Neural cell (in vitro differentiated cells): Measurements from ENCODE around the gene ZDHHC21. TPM values are rescaled to one million over a fixed set of nuclear protein-coding genes. Genes with fewer than 3 reads are reported as not detected.

ENCODE experiments used
- H2AFZ ChIP-seq: fragments of 200-600, 300-800 bp; sonication (generic), shearing (Covaris generic); 2 replicates; pipeline ENCODE4 v1.6.0; 2014; ENCODE audit warnings: low read depth, mild to moderate bottlenecking, antibody characterized with exemption, low read length, moderate library complexity
- H3F3A ChIP-seq: fragments of 200-600 bp; shearing (Covaris generic); 2 replicates; pipeline ENCODE4 v1.6.1; 2016; ENCODE audit warnings: mild to moderate bottlenecking, moderate library complexity, mixed read lengths, antibody characterized with exemption, low read length; ENCODE audit not compliant: insufficient read depth, poor library complexity, severe bottlenecking
- H3K27ac ChIP-seq: fragments of 200-600, 300-800 bp; sonication (generic), shearing (Covaris generic); 2 replicates; pipeline ENCODE4 v1.5.1; 2014; ENCODE audit warnings: mild to moderate bottlenecking, low read length, moderate library complexity
- H3K27me3 ChIP-seq: fragments of 300-800, 200-600 bp; sonication (generic), shearing (Covaris generic); 2 replicates; pipeline ENCODE4 v1.6.0; 2014; ENCODE audit warnings: mild to moderate bottlenecking, low read depth, low read length, moderate library complexity; ENCODE audit not compliant: insufficient read depth
- H3K36me3 ChIP-seq: fragments of 300-800, 200-600 bp; sonication (generic), shearing (Covaris generic); 2 replicates; pipeline ENCODE4 v1.5.1; 2014; ENCODE audit warnings: mild to moderate bottlenecking, antibody characterized with exemption, low read length, moderate library complexity; ENCODE audit not compliant: insufficient read depth
- H3K4me2 ChIP-seq: fragments of 300-800, 200-600 bp; sonication (generic), shearing (Covaris generic); 2 replicates; pipeline ENCODE4 v1.6.0; 2014; ENCODE audit warnings: mild to moderate bottlenecking, low read length
- H3K4me3 ChIP-seq: fragments of 300-800, 200-600 bp; sonication (generic), shearing (Covaris generic); 2 replicates; pipeline ENCODE4 v1.5.1; 2014; ENCODE audit warnings: mild to moderate bottlenecking, low read length, moderate library complexity
- H3K79me2 ChIP-seq: fragments of 200-600 bp; shearing (Covaris generic); replicated peaks from 2 replicates; pipeline ENCODE4 v1.6.0; 2014; ENCODE audit warnings: mild to moderate bottlenecking, low read length, moderate library complexity; ENCODE audit not compliant: insufficient read depth
- H3K9ac ChIP-seq: fragments of 300-800, 200-600 bp; sonication (generic), shearing (Covaris generic); 2 replicates; pipeline ENCODE4 v1.6.1; 2016; ENCODE audit warnings: mild to moderate bottlenecking, low read length, mixed read lengths
- H3K9me2 ChIP-seq: fragments of 200-600 bp; shearing (Covaris generic); 2 replicates; pipeline ENCODE4 v1.6.1; 2016; ENCODE audit warnings: mild to moderate bottlenecking, low read length, mixed read lengths; ENCODE audit not compliant: insufficient read depth
- H3K9me3 ChIP-seq: fragments of 200-600, 300-800 bp; sonication (generic), shearing (Covaris generic); 2 replicates; pipeline ENCODE4 v1.6.1; 2016; ENCODE audit warnings: mild to moderate bottlenecking, mixed run types, low read length, moderate library complexity, mixed read lengths
- H4K20me1 ChIP-seq: fragments of 200-600 bp; shearing (Covaris generic); 2 replicates; pipeline ENCODE4 v1.6.1; 2016; ENCODE audit warnings: mild to moderate bottlenecking, mixed run types; ENCODE audit not compliant: insufficient read depth
- EP300 ChIP-seq: fragments of 450-650 bp; conservative IDR thresholded peaks from 2 replicates; pipeline ENCODE4 v1.6.1; 2014; ENCODE audit warnings: antibody characterized with exemption, mild to moderate bottlenecking, moderate library complexity; ENCODE audit not compliant: poor library complexity, severe bottlenecking
- EZH2 ChIP-seq: fragments of 200-600, 300-800 bp; shearing (Covaris generic), sonication (generic); IDR thresholded peaks from 2 replicates; pipeline ENCODE4 v1.6.1; 2014; ENCODE audit warnings: antibody characterized with exemption, low read length, borderline replicate concordance, mild to moderate bottlenecking; ENCODE audit not compliant: insufficient read depth, poor library complexity, severe bottlenecking
- MXI1 ChIP-seq: fragments of 450-650 bp; conservative IDR thresholded peaks from 2 replicates; pipeline ENCODE4 v1.6.1; 2014; ENCODE audit warnings: antibody characterized with exemption, mild to moderate bottlenecking; ENCODE audit not compliant: poor library complexity, severe bottlenecking
- POLR2AphosphoS5 ChIP-seq: IDR thresholded peaks from 2 replicates; pipeline ENCODE4 v1.6.1; 2012
- RAD21 ChIP-seq: fragments of 450-650 bp; conservative IDR thresholded peaks from 2 replicates; pipeline ENCODE4 v1.6.1; 2014; ENCODE audit warnings: antibody characterized with exemption, mild to moderate bottlenecking, moderate library complexity
- REST ChIP-seq: IDR thresholded peaks from 2 replicates; pipeline ENCODE4 v1.6.1; 2012; ENCODE audit warnings: borderline replicate concordance
- SMC3 ChIP-seq: fragments of 450-650 bp; conservative IDR thresholded peaks from 2 replicates; pipeline ENCODE4 v1.6.1; 2014; ENCODE audit warnings: antibody characterized with exemption, mild to moderate bottlenecking, moderate library complexity; ENCODE audit not compliant: poor library complexity
- TAF1 ChIP-seq: IDR thresholded peaks from 2 replicates; pipeline ENCODE4 v1.6.1; 2012; ENCODE audit warnings: low read depth
- polyA plus RNA-seq: library from polyadenylated mRNA; depleted of rRNA; stranded (reverse); fragments of >200 nt; gene quantifications from 2 replicates; pipeline ENCODE4 v1.2.3, GENCODE V29; 2014
- TF ChIP-seq, protein P1 (sequence below): fragments of 450-650 bp; IDR thresholded peaks from 2 replicates; pipeline ENCODE4 v1.5.1; 2014; ENCODE audit warnings: antibody characterized with exemption, mild to moderate bottlenecking, moderate library complexity; ENCODE audit not compliant: poor library complexity, severe bottlenecking

ZDHHC21 gene
- polyA plus RNA-seq, 1 donor from 2014 or later: 19.8 TPM

- no peaks in the 10 kb centered on the region for H3K9me2 ChIP-seq
- H3K27me3 ChIP-seq: no peaks in the 10 kb centered on the region
- no peaks in the 10 kb centered on the region for H4K20me1 ChIP-seq
- no peak overlapping the region for H3K4me3 ChIP-seq
- H3K27ac ChIP-seq: no peak overlapping the region
- no peak overlapping the region for H3K9ac ChIP-seq
- no peak overlapping the region for H3K4me2 ChIP-seq
- H3K36me3 ChIP-seq: no peaks in the 10 kb centered on the region
- no peaks in the 10 kb centered on the region for H3F3A ChIP-seq
- no peak overlapping the region for H2AFZ ChIP-seq
- TF ChIP-seq REST (no peak), SMC3 (peak; percentile 52), EP300 (no peak), MXI1 (no peak), EZH2 (no peak), POLR2AphosphoS5 (no peak), TAF1 (no peak), RAD21 (peak; percentile 49)
- TF ChIP-seq, protein P1, sequence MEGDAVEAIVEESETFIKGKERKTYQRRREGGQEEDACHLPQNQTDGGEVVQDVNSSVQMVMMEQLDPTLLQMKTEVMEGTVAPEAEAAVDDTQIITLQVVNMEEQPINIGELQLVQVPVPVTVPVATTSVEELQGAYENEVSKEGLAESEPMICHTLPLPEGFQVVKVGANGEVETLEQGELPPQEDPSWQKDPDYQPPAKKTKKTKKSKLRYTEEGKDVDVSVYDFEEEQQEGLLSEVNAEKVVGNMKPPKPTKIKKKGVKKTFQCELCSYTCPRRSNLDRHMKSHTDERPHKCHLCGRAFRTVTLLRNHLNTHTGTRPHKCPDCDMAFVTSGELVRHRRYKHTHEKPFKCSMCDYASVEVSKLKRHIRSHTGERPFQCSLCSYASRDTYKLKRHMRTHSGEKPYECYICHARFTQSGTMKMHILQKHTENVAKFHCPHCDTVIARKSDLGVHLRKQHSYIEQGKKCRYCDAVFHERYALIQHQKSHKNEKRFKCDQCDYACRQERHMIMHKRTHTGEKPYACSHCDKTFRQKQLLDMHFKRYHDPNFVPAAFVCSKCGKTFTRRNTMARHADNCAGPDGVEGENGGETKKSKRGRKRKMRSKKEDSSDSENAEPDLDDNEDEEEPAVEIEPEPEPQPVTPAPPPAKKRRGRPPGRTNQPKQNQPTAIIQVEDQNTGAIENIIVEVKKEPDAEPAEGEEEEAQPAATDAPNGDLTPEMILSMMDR: peak; percentile 59
- no peaks in the 10 kb centered on the region for H3K9me3 ChIP-seq
- no peaks in the 10 kb centered on the region for H3K79me2 ChIP-seq
These were observed 76.8 kb downstream of the ZDHHC21 start for GRCh38 chr9:14616188-14616982.

DNA sequence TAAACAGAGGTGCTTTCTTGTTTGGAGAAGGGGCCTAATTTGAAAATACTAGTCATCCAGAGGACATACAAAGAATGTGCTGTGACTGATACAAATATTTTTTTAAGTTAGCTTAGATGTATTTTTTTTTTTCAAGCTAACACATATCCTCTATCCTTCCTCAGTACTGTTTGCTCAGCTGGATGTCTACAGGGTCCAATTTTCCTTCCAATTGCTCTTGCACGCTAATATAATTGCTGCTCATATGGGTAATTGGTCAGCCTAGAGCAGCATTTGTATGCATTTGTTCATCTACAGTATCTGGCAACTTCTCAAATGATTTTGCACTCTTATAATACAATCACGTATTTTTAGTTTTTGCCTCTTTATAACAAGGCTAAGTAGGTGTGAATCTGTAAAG lies 84.7 kb downstream of the ZDHHC21 start:
- no peaks in the 10 kb centered on the region for H3K36me3 ChIP-seq
- no peaks in the 10 kb centered on the region for H3K9me3 ChIP-seq
- no peaks in the 10 kb centered on the region for H3K79me2 ChIP-seq
- no peak overlapping the region for H3K9ac ChIP-seq
- no peaks in the 10 kb centered on the region for H3F3A ChIP-seq
- H3K27me3 ChIP-seq: no peaks in the 10 kb centered on the region
- H4K20me1 ChIP-seq: no peaks in the 10 kb centered on the region
- H3K9me2 ChIP-seq: no peaks in the 10 kb centered on the region
- H3K4me2 ChIP-seq: no peak overlapping the region
- no peak for TF ChIP-seq POLR2AphosphoS5
- TF ChIP-seq EP300: no peak
- no peak for TF ChIP-seq REST
- TF ChIP-seq EZH2: no peak
- TF ChIP-seq SMC3: no peak
- H3K4me3 ChIP-seq: no peak overlapping the region
- no peak overlapping the region for H3K27ac ChIP-seq
- H2AFZ ChIP-seq: no peak overlapping the region
